Measurements from ENCODE around the gene AKAP6. TPM values are rescaled to one million over a fixed set of nuclear protein-coding genes. Genes with fewer than 3 reads are reported as not detected.

AKAP6 gene
- total RNA-seq, 2 donors from 2014 or later, result 1.9 to 2.9 TPM

GRCh38 chr14:32313844-32314376 lies 15.2 kb upstream of the AKAP6 start:
- peaks cover 15% of the 10 kb centered on the region for H3K27me3 Mint-ChIP-seq
- H3K4me3 Mint-ChIP-seq, result no peak overlapping the region
- no peaks in the 10 kb centered on the region for H3K4me1 Mint-ChIP-seq
- H3K36me3 Mint-ChIP-seq (ENCODE audit: low read depth), result no peaks in the 10 kb centered on the region
- DNase-seq, result no peak
- ATAC-seq, result no peak
- H3K27ac Mint-ChIP-seq, result no peak overlapping the region
- no peaks in the 10 kb centered on the region for H3K9me3 ChIP-seq (ENCODE audit: control insufficient read depth, low read length, poor library complexity, severe bottlenecking)

- DNase-seq (no peak), ATAC-seq (no peak)
- no peaks in the 10 kb centered on the region for H3K9me3 ChIP-seq (ENCODE audit: control insufficient read depth, low read length, poor library complexity, severe bottlenecking)
- H3K4me3 Mint-ChIP-seq, result no peak overlapping the region
- peaks cover 10% of the 10 kb centered on the region for H3K27me3 Mint-ChIP-seq
- H3K4me1 Mint-ChIP-seq, result no peaks in the 10 kb centered on the region
- no peaks in the 10 kb centered on the region for H3K36me3 Mint-ChIP-seq (ENCODE audit: low read depth)
- no peak overlapping the region for H3K27ac Mint-ChIP-seq
Observed at GRCh38 chr14:32318087-32318795, 10.9 kb upstream of the AKAP6 start.

- no peaks in the 10 kb centered on the region for H3K4me1 Mint-ChIP-seq
- peaks cover 10% of the 10 kb centered on the region for H3K27me3 Mint-ChIP-seq
- no peak overlapping the region for H3K27ac Mint-ChIP-seq
- no peak for ATAC-seq
- H3K36me3 Mint-ChIP-seq (ENCODE audit: low read depth), result no peaks in the 10 kb centered on the region
- no peak overlapping the region for H3K4me3 Mint-ChIP-seq
- no peaks in the 10 kb centered on the region for H3K9me3 ChIP-seq (ENCODE audit: control insufficient read depth, low read length, poor library complexity, severe bottlenecking)
- DNase-seq, result no peak
Observed at GRCh38 chr14:32319368-32320049, 9.6 kb upstream of the AKAP6 start.

- H3K4me3 Mint-ChIP-seq, result no peak overlapping the region
- ATAC-seq (no peak), DNase-seq (no peak)
- no peaks in the 10 kb centered on the region for H3K27me3 Mint-ChIP-seq
- H3K27ac Mint-ChIP-seq, result no peak overlapping the region
- H3K4me1 Mint-ChIP-seq, result no peaks in the 10 kb centered on the region
- H3K36me3 Mint-ChIP-seq (ENCODE audit: low read depth), result no peaks in the 10 kb centered on the region
- H3K9me3 ChIP-seq (ENCODE audit: control insufficient read depth, low read length, poor library complexity, severe bottlenecking), result no peaks in the 10 kb centered on the region
Observed at GRCh38 chr14:32324601-32325000, 4.5 kb upstream of the AKAP6 start.

- no peak overlapping the region for H3K27ac Mint-ChIP-seq
- H3K27me3 Mint-ChIP-seq, result no peaks in the 10 kb centered on the region
- DNase-seq (no peak), ATAC-seq (no peak)
- no peaks in the 10 kb centered on the region for H3K9me3 ChIP-seq (ENCODE audit: control insufficient read depth, low read length, poor library complexity, severe bottlenecking)
- H3K4me1 Mint-ChIP-seq, result no peaks in the 10 kb centered on the region
- H3K4me3 Mint-ChIP-seq, result no peak overlapping the region
- no peaks in the 10 kb centered on the region for H3K36me3 Mint-ChIP-seq (ENCODE audit: low read depth)
Observed at GRCh38 chr14:32327255-32327961, 1.7 kb upstream of the AKAP6 start.

GRCh38 chr14:32329690-32330285 lies 690 bp downstream of the AKAP6 start:
- H3K36me3 Mint-ChIP-seq (ENCODE audit: low read depth), result no peaks in the 10 kb centered on the region
- H3K27ac Mint-ChIP-seq, result no peak overlapping the region

GRCh38 chr14:32330351-32331111 lies 1.4 kb downstream of the AKAP6 start:
- Mint-ChIP-seq H3K4me3 (no peak overlapping the region), H3K27me3 (no peaks in the 10 kb centered on the region), H3K27ac (no peak overlapping the region), H3K4me1 (no peaks in the 10 kb centered on the region), H3K36me3 (ENCODE audit: low read depth) (no peaks in the 10 kb centered on the region)
- DNase-seq, result no peak
- no peaks in the 10 kb centered on the region for H3K9me3 ChIP-seq (ENCODE audit: control insufficient read depth, low read length, poor library complexity, severe bottlenecking)
- ATAC-seq, result no peak

More at GRCh38 chr14:32329690-32330285, 690 bp downstream of the AKAP6 start:
- DNase-seq (no peak), ATAC-seq (no peak)
- H3K27me3 Mint-ChIP-seq, result no peaks in the 10 kb centered on the region
- no peaks in the 10 kb centered on the region for H3K4me1 Mint-ChIP-seq
- no peaks in the 10 kb centered on the region for H3K9me3 ChIP-seq (ENCODE audit: control insufficient read depth, low read length, poor library complexity, severe bottlenecking)
- no peak overlapping the region for H3K4me3 Mint-ChIP-seq

GRCh38 chr14:32331206-32331605 lies 2.1 kb downstream of the AKAP6 start:
- no peak for DNase-seq

GRCh38 chr14:32332415-32333316 lies 3.6 kb downstream of the AKAP6 start:
- no peaks in the 10 kb centered on the region for H3K9me3 ChIP-seq (ENCODE audit: control insufficient read depth, low read length, poor library complexity, severe bottlenecking)
- no peaks in the 10 kb centered on the region for H3K36me3 Mint-ChIP-seq (ENCODE audit: low read depth)
- no peak for ATAC-seq
- no peaks in the 10 kb centered on the region for H3K27me3 Mint-ChIP-seq
- no peaks in the 10 kb centered on the region for H3K4me1 Mint-ChIP-seq
- no peak overlapping the region for H3K27ac Mint-ChIP-seq
- no peak for DNase-seq
- H3K4me3 Mint-ChIP-seq, result no peak overlapping the region

More at GRCh38 chr14:32331206-32331605, 2.1 kb downstream of the AKAP6 start:
- H3K9me3 ChIP-seq (ENCODE audit: control insufficient read depth, low read length, poor library complexity, severe bottlenecking), result no peaks in the 10 kb centered on the region
- H3K4me1 Mint-ChIP-seq, result no peaks in the 10 kb centered on the region
- no peak overlapping the region for H3K4me3 Mint-ChIP-seq
- H3K27ac Mint-ChIP-seq, result no peak overlapping the region
- no peaks in the 10 kb centered on the region for H3K27me3 Mint-ChIP-seq
- H3K36me3 Mint-ChIP-seq (ENCODE audit: low read depth), result no peaks in the 10 kb centered on the region
- no peak for ATAC-seq

GRCh38 chr14:32336702-32337101 lies 7.6 kb downstream of the AKAP6 start:
- Mint-ChIP-seq H3K27ac (no peak overlapping the region), H3K4me3 (no peak overlapping the region), H3K36me3 (ENCODE audit: low read depth) (no peaks in the 10 kb centered on the region), H3K4me1 (no peaks in the 10 kb centered on the region), H3K27me3 (no peaks in the 10 kb centered on the region)
- ATAC-seq (no peak), DNase-seq (no peak)
- H3K9me3 ChIP-seq (ENCODE audit: control insufficient read depth, low read length, poor library complexity, severe bottlenecking), result no peaks in the 10 kb centered on the region

GRCh38 chr14:32337759-32338158 lies 8.7 kb downstream of the AKAP6 start:
- H3K27ac Mint-ChIP-seq, result no peak overlapping the region
- DNase-seq, result no peak
- H3K4me3 Mint-ChIP-seq, result no peak overlapping the region
- H3K4me1 Mint-ChIP-seq, result peaks cover 2% of the 10 kb centered on the region
- H3K9me3 ChIP-seq (ENCODE audit: control insufficient read depth, low read length, poor library complexity, severe bottlenecking), result no peaks in the 10 kb centered on the region
- no peaks in the 10 kb centered on the region for H3K36me3 Mint-ChIP-seq (ENCODE audit: low read depth)
- no peak for ATAC-seq
- no peaks in the 10 kb centered on the region for H3K27me3 Mint-ChIP-seq

GRCh38 chr14:32339188-32339587 lies 10.1 kb downstream of the AKAP6 start:
- H3K27me3 Mint-ChIP-seq, result no peaks in the 10 kb centered on the region
- peaks cover 2% of the 10 kb centered on the region for H3K4me1 Mint-ChIP-seq
- DNase-seq (no peak), ATAC-seq (no peak)
- no peaks in the 10 kb centered on the region for H3K9me3 ChIP-seq (ENCODE audit: control insufficient read depth, low read length, poor library complexity, severe bottlenecking)
- H3K36me3 Mint-ChIP-seq (ENCODE audit: low read depth), result no peaks in the 10 kb centered on the region
- no peak overlapping the region for H3K27ac Mint-ChIP-seq
- no peak overlapping the region for H3K4me3 Mint-ChIP-seq

Measured in T-helper 17 cell (primary cell).